Bronchial epithelial cell (primary cell): ENCODE results near the gene COL21A1. TPM values are rescaled to one million over a fixed set of nuclear protein-coding genes. Genes with fewer than 3 reads are reported as not detected.

Source experiments
- DNase-seq: peaks from one replicate; pipeline ENCODE4 v3.0.0-alpha.2; 2010; ENCODE audit warnings: low read depth
- FAIRE-seq: peaks from 2 replicates; lab custom pipeline; 2011; peaks lifted over from hg19 to GRCh38; lab: Jason Lieb, UNC
- H3K27me3 ChIP-seq: 2 replicates; pipeline ENCODE4 v1.5.1; 2011; ENCODE audit warnings: low read length; ENCODE audit not compliant: control insufficient read depth, insufficient read depth
- H3K36me3 ChIP-seq: 2 replicates; pipeline ENCODE4 v1.5.1; 2011; ENCODE audit warnings: low read length; ENCODE audit not compliant: control insufficient read depth, insufficient read depth
- H3K4me3 ChIP-seq: 2 replicates; pipeline ENCODE4 v1.5.1; 2011; ENCODE audit warnings: mild to moderate bottlenecking, low read depth, low read length, control low read depth
- CTCF ChIP-seq: IDR thresholded peaks from 2 replicates; pipeline ENCODE4 v1.5.1; 2011; ENCODE audit warnings: mild to moderate bottlenecking, moderate library complexity, low read length, control low read depth, inconsistent platforms; ENCODE audit not compliant: insufficient read depth, severe bottlenecking
- total RNA-seq: library from RNA; depleted of rRNA; stranded (reverse); fragments of >200 nt; gene quantifications from 2 replicates; pipeline ENCODE4 v1.2.1, GENCODE V29; 2014

COL21A1 gene
- total RNA-seq, 1 donor from 2014 or later, result 8.2 TPM

GRCh38 chr6:56048601-56049000 lies 198.8 kb downstream of the COL21A1 start:
- no peaks in the 10 kb centered on the region for H3K27me3 ChIP-seq
- no peak overlapping the region for H3K4me3 ChIP-seq
- H3K36me3 ChIP-seq, result no peaks in the 10 kb centered on the region
- TF ChIP-seq CTCF, result no peak
- no peak for DNase-seq
- no peak for FAIRE-seq

DNA sequence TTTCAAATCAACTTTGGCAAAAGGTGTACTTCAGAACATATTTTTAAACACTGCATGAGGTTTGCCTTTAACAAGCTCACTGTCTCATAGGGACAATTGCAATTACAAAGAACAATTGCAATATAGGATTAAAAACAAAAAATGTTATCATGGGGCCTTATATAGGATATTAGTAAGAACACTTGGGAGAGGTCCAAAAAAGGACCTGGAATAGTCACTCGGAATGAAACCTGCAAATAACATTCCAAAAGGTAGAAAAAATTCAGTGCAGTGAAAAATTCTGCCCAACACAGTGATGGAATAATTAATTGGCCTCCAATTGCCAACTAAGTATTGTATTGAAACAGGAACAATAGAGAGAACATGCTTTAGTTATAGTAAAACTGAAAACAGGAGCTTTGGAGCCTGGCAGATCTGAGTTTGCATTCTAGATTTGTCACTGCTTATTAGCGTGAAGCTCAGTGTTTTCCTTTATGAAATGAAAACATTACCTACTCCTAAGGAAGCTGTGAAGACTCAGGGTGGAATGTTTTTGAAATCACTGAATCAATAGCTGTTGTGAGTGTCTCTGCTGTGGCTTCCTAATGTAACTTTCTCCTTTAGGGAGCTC lies 199.3 kb downstream of the COL21A1 start:
- TF ChIP-seq CTCF, result no peak
- no peaks in the 10 kb centered on the region for H3K27me3 ChIP-seq
- FAIRE-seq, result no peak

GRCh38 chr6:56046576-56046975 lies 200.8 kb downstream of the COL21A1 start:
- Histone ChIP-seq H3K27me3 (no peaks in the 10 kb centered on the region), H3K4me3 (no peak overlapping the region), H3K36me3 (no peaks in the 10 kb centered on the region)
- TF ChIP-seq CTCF, result no peak
- no peak for FAIRE-seq
- peak; percentile 64 for DNase-seq

More for the DNA sequence above, 199.3 kb downstream of the COL21A1 start:
- Histone ChIP-seq H3K4me3 (no peak overlapping the region), H3K36me3 (no peaks in the 10 kb centered on the region)
- DNase-seq, result no peak

- no peaks in the 10 kb centered on the region for H3K27me3 ChIP-seq
- FAIRE-seq, result no peak
- no peak overlapping the region for H3K4me3 ChIP-seq
- no peak for TF ChIP-seq CTCF
- H3K36me3 ChIP-seq, result no peaks in the 10 kb centered on the region
- no peak for DNase-seq
Measured at GRCh38 chr6:56043761-56044160, 203.6 kb downstream of the COL21A1 start.

DNA sequence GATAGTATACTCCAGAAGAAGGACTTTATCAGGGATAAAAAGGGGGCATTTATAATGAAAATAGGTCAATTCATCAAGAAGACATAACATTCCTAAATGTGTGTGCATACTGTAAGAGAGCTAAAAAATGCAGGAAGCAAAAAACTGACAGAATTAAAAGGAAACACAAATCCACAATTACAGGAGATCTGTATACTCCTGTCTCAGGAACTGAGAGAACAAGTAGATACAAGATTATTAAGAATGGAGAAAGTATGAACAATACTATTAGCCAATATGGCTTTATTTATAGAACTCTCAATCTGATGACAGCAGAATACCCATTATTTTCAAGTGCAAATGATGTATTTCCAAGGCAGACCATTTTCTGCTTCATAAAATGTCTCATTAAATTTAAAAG lies 204.3 kb downstream of the COL21A1 start:
- Histone ChIP-seq H3K36me3 (no peaks in the 10 kb centered on the region), H3K4me3 (no peak overlapping the region), H3K27me3 (no peaks in the 10 kb centered on the region)
- DNase-seq, result peak; percentile 78
- no peak for TF ChIP-seq CTCF
- FAIRE-seq, result no peak

DNA sequence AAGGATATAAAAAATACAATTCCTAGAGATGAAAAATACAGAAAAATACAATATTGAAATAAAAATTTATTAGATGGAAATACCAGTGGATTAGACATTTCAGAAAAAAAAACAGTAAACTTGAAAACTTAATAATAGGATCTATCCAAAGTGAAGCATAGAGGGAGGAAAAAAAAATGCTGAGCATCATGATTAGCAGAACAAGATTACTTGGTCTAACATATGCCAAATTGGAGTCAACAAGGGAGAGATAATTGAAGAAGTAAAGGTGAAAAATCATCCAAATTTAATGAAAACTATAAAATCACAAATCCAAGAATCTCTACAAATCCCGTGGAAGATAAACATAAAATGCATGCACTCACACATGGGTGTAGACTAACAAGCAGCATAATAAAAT lies 205.8 kb downstream of the COL21A1 start:
- no peaks in the 10 kb centered on the region for H3K36me3 ChIP-seq
- no peak for DNase-seq
- no peaks in the 10 kb centered on the region for H3K27me3 ChIP-seq
- TF ChIP-seq CTCF, result no peak
- FAIRE-seq, result no peak
- H3K4me3 ChIP-seq, result no peak overlapping the region
